Measurements from ENCODE around the gene B4GALT4. TPM values are rescaled to one million over a fixed set of nuclear protein-coding genes. Genes with fewer than 3 reads are reported as not detected.

B4GALT4 gene
- total and polyA plus RNA-seq, 2 donors (not counting 3 experiments of a cell fraction or from before 2014, with no cell fraction given) = 3.7 to 7.1 TPM

DNA sequence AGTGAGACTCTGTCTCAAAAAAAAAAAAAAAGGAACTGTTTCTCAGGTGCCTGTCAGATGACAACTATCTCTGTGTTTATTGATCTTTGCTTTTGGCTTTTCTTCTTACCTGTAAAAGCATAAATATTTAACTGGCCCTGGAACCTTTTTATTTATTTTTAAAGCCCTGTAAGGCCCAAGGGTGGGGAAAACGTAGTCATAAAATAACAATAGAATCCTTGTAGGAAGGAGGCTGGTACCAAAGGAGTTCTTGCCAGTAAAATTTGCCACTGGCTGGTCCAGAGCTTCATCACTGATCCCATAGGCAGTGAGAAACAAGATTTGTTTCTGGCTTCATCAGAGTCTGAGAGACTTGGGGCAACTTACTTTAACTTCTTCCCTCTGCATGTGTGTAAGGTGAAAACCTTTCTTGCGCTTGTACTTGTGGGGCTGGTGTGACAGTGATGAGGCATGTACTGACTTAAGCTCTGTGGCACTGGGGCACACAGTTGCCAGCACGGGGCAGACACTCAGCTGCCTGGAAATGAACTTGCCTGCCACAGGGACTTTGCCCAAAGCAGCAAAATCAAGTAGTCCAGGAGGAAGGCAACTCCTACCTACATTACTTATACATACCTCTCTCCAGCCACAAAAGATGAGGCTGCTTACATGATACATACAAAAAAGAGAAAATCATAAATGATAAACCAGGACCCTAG lies 19.6 kb downstream of the B4GALT4 start:
- H3K4me2 ChIP-seq (ENCODE audit: insufficient read depth, low read length) = no peak overlapping the region
- POLR2A ChIA-PET = interaction anchor here (0.6 kb wide), 1 partner anchor 20 kb away, joined by 3 read pairs; the partner anchor contains the start of gene B4GALT4
- no peaks in the 10 kb centered on the region for H3K9me1 ChIP-seq (replicated peaks; ENCODE audit: control insufficient read depth, extremely low read depth, insufficient read depth, low read length)
- H3K79me2 ChIP-seq (ENCODE audit: control insufficient read depth, insufficient read depth, low read length) = no peaks in the 10 kb centered on the region
- dilution Hi-C loops (cut with MboI; ENCODE audit: extremely low pct_ligation_motif_present, low sequenced_read_pairs) = no loop called here
- BruUV-seq (replicated peaks) = no TSS peak
- CTCF ChIA-PET = no interaction called here
- DNase-seq (ENCODE audit: low read depth, low spot score) (no peak), FAIRE-seq (no peak)
- no peak overlapping the region for H3K4me3 ChIP-seq (replicated peaks in 1 of 3; ENCODE audit: insufficient read depth in 1 of 3, low read depth in 1 of 3, low read length in 3 of 3)
- H3K9me3 ChIP-seq (replicated peaks; ENCODE audit: control insufficient read depth, insufficient read depth, low read length) = no peaks in the 10 kb centered on the region
- H3K27ac ChIP-seq (ENCODE audit: insufficient read depth, low read depth, low read length) = no peak overlapping the region
- intact Hi-C loops (cut with micrococcal nuclease) = no loop called here
- H3K9ac ChIP-seq (replicated peaks; ENCODE audit: extremely low read depth, insufficient read depth, low read length) = no peak overlapping the region
- H2AFZ ChIP-seq (ENCODE audit: low read depth, low read length) = no peak overlapping the region
- H4K20me1 ChIP-seq (replicated peaks; ENCODE audit: control insufficient read depth, extremely low read depth, insufficient read depth, low read length) = no peaks in the 10 kb centered on the region
- no peaks in the 10 kb centered on the region for H3K4me1 ChIP-seq (ENCODE audit: control insufficient read depth, extremely low read depth, insufficient read depth, low read length)
- H3K27me3 ChIP-seq (ENCODE audit: control insufficient read depth in 2 of 2, insufficient read depth in 2 of 2, low read length in 2 of 2) = no peaks in the 10 kb centered on the region
- TF ChIP-seq POLR2AphosphoS5 (IDR thresholded peaks at IDR 0.05; ENCODE audit: insufficient read depth, low read depth, low read length) (no peak), MYC (IDR thresholded peaks at IDR 0.05; ENCODE audit: low read depth, low read length) (no peak), FOS (IDR thresholded peaks at IDR 0.05; ENCODE audit: borderline replicate concordance, insufficient read depth, low read length) (no peak)
- TF ChIP-seq, protein P1, sequence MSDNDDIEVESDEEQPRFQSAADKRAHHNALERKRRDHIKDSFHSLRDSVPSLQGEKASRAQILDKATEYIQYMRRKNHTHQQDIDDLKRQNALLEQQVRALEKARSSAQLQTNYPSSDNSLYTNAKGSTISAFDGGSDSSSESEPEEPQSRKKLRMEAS (IDR thresholded peaks at IDR 0.05; ENCODE audit: insufficient read depth, insufficient read length) = no peak
- H3K36me3 ChIP-seq (ENCODE audit: control insufficient read depth in 2 of 2, extremely low read depth in 1 of 2, insufficient read depth in 2 of 2, low read length in 2 of 2) = peaks cover 0 to 27% of the 10 kb centered on the region in 2 experiments

DNA sequence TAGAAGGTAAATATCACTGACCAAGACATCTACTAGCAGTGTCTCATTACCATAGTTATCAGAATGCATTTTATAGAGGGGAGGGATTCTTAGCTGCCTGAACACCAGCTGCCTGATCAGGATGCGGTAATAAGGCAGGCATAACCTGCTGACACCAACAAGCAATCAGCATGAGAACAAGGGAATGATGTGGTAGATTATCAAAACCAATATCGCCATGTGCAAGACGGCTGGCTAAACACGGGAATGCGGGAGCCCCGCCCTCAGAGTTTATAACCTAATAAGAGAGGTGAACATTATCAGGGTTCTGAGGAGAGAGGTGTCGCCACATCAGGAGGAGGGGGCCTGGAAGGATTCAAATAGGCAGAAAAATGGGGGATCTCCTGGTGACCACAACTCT lies 20.5 kb downstream of the B4GALT4 start:
- POLR2A ChIA-PET = no interaction called here
- intact Hi-C loops (cut with micrococcal nuclease) (no loop called here), dilution Hi-C loops (cut with MboI; ENCODE audit: extremely low pct_ligation_motif_present, low sequenced_read_pairs) (no loop called here)
- Histone ChIP-seq H3K9me1 (replicated peaks; ENCODE audit: control insufficient read depth, extremely low read depth, insufficient read depth, low read length) (no peaks in the 10 kb centered on the region), H3K79me2 (ENCODE audit: control insufficient read depth, insufficient read depth, low read length) (no peaks in the 10 kb centered on the region), H3K4me2 (ENCODE audit: insufficient read depth, low read length) (no peak overlapping the region), H3K9ac (replicated peaks; ENCODE audit: extremely low read depth, insufficient read depth, low read length) (no peak overlapping the region), H3K27me3 (ENCODE audit: control insufficient read depth in 2 of 2, insufficient read depth in 2 of 2, low read length in 2 of 2) (no peaks in the 10 kb centered on the region), H3K36me3 (ENCODE audit: control insufficient read depth in 2 of 2, extremely low read depth in 1 of 2, insufficient read depth in 2 of 2, low read length in 2 of 2) (peaks cover 2 to 28% of the 10 kb centered on the region in 2 experiments), H4K20me1 (replicated peaks; ENCODE audit: control insufficient read depth, extremely low read depth, insufficient read depth, low read length) (no peaks in the 10 kb centered on the region), H3K4me1 (ENCODE audit: control insufficient read depth, extremely low read depth, insufficient read depth, low read length) (no peaks in the 10 kb centered on the region), H3K4me3 (replicated peaks in 1 of 3; ENCODE audit: insufficient read depth in 1 of 3, low read depth in 1 of 3, low read length in 3 of 3) (no peak overlapping the region), H3K27ac (ENCODE audit: insufficient read depth, low read depth, low read length) (no peak overlapping the region), H3K9me3 (replicated peaks; ENCODE audit: control insufficient read depth, insufficient read depth, low read length) (no peaks in the 10 kb centered on the region), H2AFZ (ENCODE audit: low read depth, low read length) (no peak overlapping the region)
- no TSS peak for BruUV-seq (replicated peaks)
- CTCF ChIA-PET = interaction anchor here (1.9 kb wide), 1 partner anchor 21 kb away, joined by 5 read pairs; the partner anchor contains the start of gene B4GALT4
- TF ChIP-seq POLR2AphosphoS5 (IDR thresholded peaks at IDR 0.05; ENCODE audit: insufficient read depth, low read depth, low read length) = no peak
- no peak for TF ChIP-seq GATA2 (IDR thresholded peaks at IDR 0.05; ENCODE audit: insufficient read depth, insufficient read length, low read depth, low read length)
- no peak for TF ChIP-seq EZH2 (IDR thresholded peaks at IDR 0.05; ENCODE audit: borderline replicate concordance, low read depth, low read length, severe bottlenecking)
- no peak for TF ChIP-seq JUN (IDR thresholded peaks at IDR 0.05; ENCODE audit: borderline replicate concordance, insufficient read depth, insufficient read length, low read depth)
- no peak for TF ChIP-seq POLR2A (IDR thresholded peaks at IDR 0.05; ENCODE audit: low read depth, low read length)
- TF ChIP-seq MYC (IDR thresholded peaks at IDR 0.05; ENCODE audit: low read depth, low read length) = no peak
- TF ChIP-seq, protein P1 (IDR thresholded peaks at IDR 0.05; ENCODE audit: insufficient read depth, insufficient read length) = no peak
- TF ChIP-seq FOS (IDR thresholded peaks at IDR 0.05; ENCODE audit: borderline replicate concordance, insufficient read depth, low read length) = no peak
- TF ChIP-seq, protein P2, sequence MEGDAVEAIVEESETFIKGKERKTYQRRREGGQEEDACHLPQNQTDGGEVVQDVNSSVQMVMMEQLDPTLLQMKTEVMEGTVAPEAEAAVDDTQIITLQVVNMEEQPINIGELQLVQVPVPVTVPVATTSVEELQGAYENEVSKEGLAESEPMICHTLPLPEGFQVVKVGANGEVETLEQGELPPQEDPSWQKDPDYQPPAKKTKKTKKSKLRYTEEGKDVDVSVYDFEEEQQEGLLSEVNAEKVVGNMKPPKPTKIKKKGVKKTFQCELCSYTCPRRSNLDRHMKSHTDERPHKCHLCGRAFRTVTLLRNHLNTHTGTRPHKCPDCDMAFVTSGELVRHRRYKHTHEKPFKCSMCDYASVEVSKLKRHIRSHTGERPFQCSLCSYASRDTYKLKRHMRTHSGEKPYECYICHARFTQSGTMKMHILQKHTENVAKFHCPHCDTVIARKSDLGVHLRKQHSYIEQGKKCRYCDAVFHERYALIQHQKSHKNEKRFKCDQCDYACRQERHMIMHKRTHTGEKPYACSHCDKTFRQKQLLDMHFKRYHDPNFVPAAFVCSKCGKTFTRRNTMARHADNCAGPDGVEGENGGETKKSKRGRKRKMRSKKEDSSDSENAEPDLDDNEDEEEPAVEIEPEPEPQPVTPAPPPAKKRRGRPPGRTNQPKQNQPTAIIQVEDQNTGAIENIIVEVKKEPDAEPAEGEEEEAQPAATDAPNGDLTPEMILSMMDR (IDR thresholded peaks at IDR 0.05; ENCODE audit: extremely low read depth in 1 of 2, insufficient read depth in 1 of 2, low read depth in 1 of 2, low read length in 2 of 2) = no peak
- no peak for FAIRE-seq
- no peak for DNase-seq (ENCODE audit: low read depth, low spot score)
